Stimulated activated memory B cell treated with anti-CD40 and anti-IgM and Interleukin-4, amounts not matched to agents 10 μg/mL and 1 μg/mL and 100 μg/mL, for 72 hours (primary cell): ENCODE data around the gene PARM1.

Experiments
- ATAC-seq: fragments of 150-1000 bp; cut with Tn5 transposase; 2 replicates; pipeline ENCODE4 v1.10.0; 2021
- H3K27ac Mint-ChIP-seq: one replicate; pipeline ENCODE4 v1.8.0; 2022; ENCODE audit warnings: mild to moderate bottlenecking, mixed read lengths
- H3K27me3 Mint-ChIP-seq: one replicate; pipeline ENCODE4 v1.8.0; 2022; ENCODE audit warnings: mixed read lengths
- H3K36me3 Mint-ChIP-seq: one replicate; pipeline ENCODE4 v1.8.0; 2022; ENCODE audit warnings: mixed read lengths
- H3K4me1 Mint-ChIP-seq: one replicate; pipeline ENCODE4 v1.8.0; 2022; ENCODE audit warnings: mixed read lengths
- H3K4me3 Mint-ChIP-seq: one replicate; pipeline ENCODE4 v1.8.0; 2022; ENCODE audit warnings: mild to moderate bottlenecking, moderate library complexity, mixed read lengths
- H3K9me3 Mint-ChIP-seq: one replicate; pipeline ENCODE4 v1.8.0; 2022; ENCODE audit warnings: mixed read lengths

Gene PARM1

GRCh38 chr4:75053352-75053751 is 120.4 kb downstream of the PARM1 start:
- Mint-ChIP-seq H3K4me1 (no peaks in the 10 kb centered on the region), H3K36me3 (no peaks in the 10 kb centered on the region), H3K4me3 (no peak overlapping the region), H3K9me3 (no peaks in the 10 kb centered on the region), H3K27ac (no peak overlapping the region), H3K27me3 (no peaks in the 10 kb centered on the region)
- no peak for ATAC-seq

GRCh38 chr4:75054078-75054477 is 121.2 kb downstream of the PARM1 start:
- no peaks in the 10 kb centered on the region for H3K27me3 Mint-ChIP-seq
- no peaks in the 10 kb centered on the region for H3K36me3 Mint-ChIP-seq
- no peaks in the 10 kb centered on the region for H3K9me3 Mint-ChIP-seq
- no peaks in the 10 kb centered on the region for H3K4me1 Mint-ChIP-seq
- ATAC-seq: no peak
- H3K27ac Mint-ChIP-seq: no peak overlapping the region
- no peak overlapping the region for H3K4me3 Mint-ChIP-seq

GRCh38 chr4:75056277-75056676 is 123.4 kb downstream of the PARM1 start:
- no peaks in the 10 kb centered on the region for H3K36me3 Mint-ChIP-seq

GRCh38 chr4:75057369-75057768 is 124.5 kb downstream of the PARM1 start:
- ATAC-seq: no peak
- no peaks in the 10 kb centered on the region for H3K36me3 Mint-ChIP-seq
- no peak overlapping the region for H3K27ac Mint-ChIP-seq
- no peaks in the 10 kb centered on the region for H3K9me3 Mint-ChIP-seq
- H3K27me3 Mint-ChIP-seq: no peaks in the 10 kb centered on the region
- H3K4me1 Mint-ChIP-seq: no peaks in the 10 kb centered on the region
- H3K4me3 Mint-ChIP-seq: no peak overlapping the region

More at GRCh38 chr4:75056277-75056676, 123.4 kb downstream of the PARM1 start:
- no peak overlapping the region for H3K27ac Mint-ChIP-seq
- H3K4me1 Mint-ChIP-seq: no peaks in the 10 kb centered on the region
- H3K27me3 Mint-ChIP-seq: no peaks in the 10 kb centered on the region
- no peak overlapping the region for H3K4me3 Mint-ChIP-seq
- no peak for ATAC-seq
- no peaks in the 10 kb centered on the region for H3K9me3 Mint-ChIP-seq

GRCh38 chr4:75058486-75058885 is 125.6 kb downstream of the PARM1 start:
- H3K36me3 Mint-ChIP-seq: no peaks in the 10 kb centered on the region
- H3K4me3 Mint-ChIP-seq: no peak overlapping the region
- no peaks in the 10 kb centered on the region for H3K4me1 Mint-ChIP-seq
- no peaks in the 10 kb centered on the region for H3K9me3 Mint-ChIP-seq
- no peaks in the 10 kb centered on the region for H3K27me3 Mint-ChIP-seq
- H3K27ac Mint-ChIP-seq: no peak overlapping the region
- no peak for ATAC-seq

GRCh38 chr4:75063433-75063832 is 130.5 kb downstream of the PARM1 start:
- Mint-ChIP-seq H3K4me1 (no peaks in the 10 kb centered on the region), H3K27ac (no peak overlapping the region), H3K9me3 (peaks cover 4% of the 10 kb centered on the region), H3K27me3 (no peaks in the 10 kb centered on the region), H3K4me3 (no peak overlapping the region), H3K36me3 (no peaks in the 10 kb centered on the region)
- no peak for ATAC-seq

GRCh38 chr4:75065909-75066308 is 133.0 kb downstream of the PARM1 start:
- Mint-ChIP-seq H3K36me3 (no peaks in the 10 kb centered on the region), H3K27ac (no peak overlapping the region), H3K9me3 (peaks cover 4% of the 10 kb centered on the region), H3K4me3 (no peak overlapping the region), H3K4me1 (peaks cover 14% of the 10 kb centered on the region), H3K27me3 (no peaks in the 10 kb centered on the region)
- no peak for ATAC-seq

GRCh38 chr4:75069493-75070074 is 136.7 kb downstream of the PARM1 start:
- Mint-ChIP-seq H3K36me3 (no peaks in the 10 kb centered on the region), H3K4me3 (peak overlapping the region; percentile 30), H3K27me3 (no peaks in the 10 kb centered on the region), H3K27ac (peak overlapping the region; percentile 22), H3K4me1 (peaks cover 14% of the 10 kb centered on the region), H3K9me3 (peaks cover 4% of the 10 kb centered on the region)
- peak; percentile 89 for ATAC-seq

GRCh38 chr4:75071317-75071716 is 138.4 kb downstream of the PARM1 start:
- H3K27me3 Mint-ChIP-seq: no peaks in the 10 kb centered on the region
- ATAC-seq: no peak
- H3K4me3 Mint-ChIP-seq: no peak overlapping the region
- H3K27ac Mint-ChIP-seq: no peak overlapping the region
- peaks cover 14% of the 10 kb centered on the region for H3K4me1 Mint-ChIP-seq
- H3K9me3 Mint-ChIP-seq: peaks cover 4% of the 10 kb centered on the region
- no peaks in the 10 kb centered on the region for H3K36me3 Mint-ChIP-seq

- H3K4me1 Mint-ChIP-seq: no peaks in the 10 kb centered on the region
- peaks cover 5% of the 10 kb centered on the region for H3K9me3 Mint-ChIP-seq
- no peak overlapping the region for H3K27ac Mint-ChIP-seq
- H3K27me3 Mint-ChIP-seq: peaks cover 9% of the 10 kb centered on the region
- no peak for ATAC-seq
- no peak overlapping the region for H3K4me3 Mint-ChIP-seq
- H3K36me3 Mint-ChIP-seq: no peaks in the 10 kb centered on the region
Measured at GRCh38 chr4:75080888-75081287, 148.0 kb downstream of the PARM1 start.

GRCh38 chr4:75081561-75081960 is 148.6 kb downstream of the PARM1 start:
- H3K4me3 Mint-ChIP-seq: no peak overlapping the region
- H3K36me3 Mint-ChIP-seq: no peaks in the 10 kb centered on the region
- ATAC-seq: no peak
- peaks cover 8% of the 10 kb centered on the region for H3K9me3 Mint-ChIP-seq
- H3K4me1 Mint-ChIP-seq: no peaks in the 10 kb centered on the region
- no peak overlapping the region for H3K27ac Mint-ChIP-seq
- peaks cover 9% of the 10 kb centered on the region for H3K27me3 Mint-ChIP-seq

GRCh38 chr4:75087416-75087815 is 154.5 kb downstream of the PARM1 start:
- H3K4me1 Mint-ChIP-seq: peaks cover 4% of the 10 kb centered on the region
- H3K27ac Mint-ChIP-seq: no peak overlapping the region
- no peaks in the 10 kb centered on the region for H3K36me3 Mint-ChIP-seq
- H3K4me3 Mint-ChIP-seq: no peak overlapping the region
- no peak for ATAC-seq
- H3K9me3 Mint-ChIP-seq: peaks cover 8% of the 10 kb centered on the region
- no peaks in the 10 kb centered on the region for H3K27me3 Mint-ChIP-seq

GRCh38 chr4:75087865-75088264 is 154.9 kb downstream of the PARM1 start:
- no peak for ATAC-seq
- Mint-ChIP-seq H3K36me3 (no peaks in the 10 kb centered on the region), H3K4me3 (no peak overlapping the region), H3K4me1 (peaks cover 4% of the 10 kb centered on the region), H3K27ac (no peak overlapping the region), H3K9me3 (peaks cover 8% of the 10 kb centered on the region), H3K27me3 (no peaks in the 10 kb centered on the region)

- H3K4me1 Mint-ChIP-seq: peaks cover 4% of the 10 kb centered on the region
- H3K27me3 Mint-ChIP-seq: no peaks in the 10 kb centered on the region
- H3K4me3 Mint-ChIP-seq: no peak overlapping the region
- no peaks in the 10 kb centered on the region for H3K36me3 Mint-ChIP-seq
- ATAC-seq: no peak
- H3K9me3 Mint-ChIP-seq: peaks cover 8% of the 10 kb centered on the region
- no peak overlapping the region for H3K27ac Mint-ChIP-seq
Measured at GRCh38 chr4:75089206-75089605, 156.3 kb downstream of the PARM1 start.

GRCh38 chr4:75099321-75099720 is 166.4 kb downstream of the PARM1 start:
- no peak overlapping the region for H3K4me3 Mint-ChIP-seq
- H3K4me1 Mint-ChIP-seq: peaks cover 44% of the 10 kb centered on the region

More at GRCh38 chr4:75099321-75099720, 166.4 kb downstream of the PARM1 start:
- Mint-ChIP-seq H3K36me3 (peaks cover 14% of the 10 kb centered on the region), H3K27me3 (no peaks in the 10 kb centered on the region), H3K9me3 (peaks cover 10% of the 10 kb centered on the region), H3K27ac (peak overlapping the region; percentile 28)
- peak; percentile 98 for ATAC-seq
